Lung (tissue), 16 donors: ENCODE data around the gene TFDP2. TPM values are rescaled to one million over a fixed set of nuclear protein-coding genes. Genes with fewer than 3 reads are reported as not detected.

Experiments used
- ATAC-seq: fragments of 200-7000 bp; cut with Tn5 transposase; one replicate; pipeline ENCODE4 v1.9.1; 2020; ENCODE audit warnings: moderate number of reproducible peaks; ENCODE audit not compliant: insufficient read depth, low FRiP score
- DNase-seq, 3 donors: peaks; one replicate each; pipeline ENCODE4 v3.0.0-alpha.2; 2013 to 2017
- H3K27ac ChIP-seq, 2 donors: one replicate each; pipeline ENCODE4 v1.5.1; 2013; ENCODE audit warnings: mild to moderate bottlenecking in 2 of 2, moderate library complexity in 2 of 2, control low read depth in 1 of 2, inconsistent platforms in 1 of 2, low read depth in 1 of 2, low read length in 1 of 2
- H3K27me3 ChIP-seq, 3 donors: one replicate each; pipeline ENCODE4 v1.5.1; 2013; ENCODE audit warnings: low read length in 2 of 3; ENCODE audit not compliant: control insufficient read depth in 3 of 3, insufficient read depth in 3 of 3
- H3K36me3 ChIP-seq, 4 donors: one replicate each; pipeline ENCODE4 v1.5.1; 2013; ENCODE audit warnings: low read length in 4 of 4, mild to moderate bottlenecking in 1 of 4, moderate library complexity in 1 of 4; ENCODE audit not compliant: control insufficient read depth in 4 of 4, insufficient read depth in 4 of 4
- H3K4me1 ChIP-seq, 5 donors: one replicate each; pipeline ENCODE4 v1.5.1; 2013; ENCODE audit warnings: low read length in 5 of 5, mild to moderate bottlenecking in 2 of 5, moderate library complexity in 1 of 5; ENCODE audit not compliant: control insufficient read depth in 5 of 5, insufficient read depth in 5 of 5
- H3K4me3 ChIP-seq: one replicate; pipeline ENCODE4 v1.5.1; 2013; ENCODE audit warnings: mild to moderate bottlenecking, control low read depth, moderate library complexity
- H3K9ac ChIP-seq, 2 donors: one replicate each; pipeline ENCODE4 v1.5.1; 2013; ENCODE audit warnings: low read length in 2 of 2, control low read depth in 1 of 2; ENCODE audit not compliant: insufficient read depth in 1 of 2
- H3K9me3 ChIP-seq, 4 donors: one replicate each; pipeline ENCODE4 v1.5.1; 2013; ENCODE audit warnings: low read length in 3 of 4, mild to moderate bottlenecking in 1 of 4, moderate library complexity in 1 of 4; ENCODE audit not compliant: control insufficient read depth in 4 of 4, insufficient read depth in 3 of 4
- CTCF ChIP-seq: IDR thresholded peaks from 2 replicates; pipeline ENCODE4 v1.5.1; 2012; ENCODE audit warnings: mild to moderate bottlenecking; ENCODE audit errors: control extremely low read depth, extremely low read depth
- whole genome bisulfite sequencing, 2 donors: extraction: QIAGEN DNeasy Blood & Tissue Kit; methylation state at CpG; one replicate each; pipeline ENCODE4 v1.1.7; 2013; 5-methylcytosine and 5-hydroxymethylcytosine counted together
- long read RNA-seq, 5 donors: transcript quantifications; one replicate each; lab custom pipeline, GENCODE V29; 2026
- polyA plus RNA-seq, 2 donors: library from polyadenylated mRNA; stranded (reverse); fragments of 200-250 nt; gene quantifications; one replicate each; pipeline ENCODE4 v1.2.1, GENCODE V29; 2013
- total RNA-seq, 2 donors: library from RNA; depleted of rRNA in 1 of 2; stranded (reverse); fragments of >200 nt in 1 of 2; gene quantifications; one replicate each; pipeline ENCODE4 v1.2.1, GENCODE V29; 2014 to 2021
- donor health status: control.
- donor health status: control.
- donor health status: Bipolar disorder and iron deficiency.
- donor health status: healthy.
- donor health status: DM: yes; HTN: yes; CAD: no.

Gene TFDP2, protein sequence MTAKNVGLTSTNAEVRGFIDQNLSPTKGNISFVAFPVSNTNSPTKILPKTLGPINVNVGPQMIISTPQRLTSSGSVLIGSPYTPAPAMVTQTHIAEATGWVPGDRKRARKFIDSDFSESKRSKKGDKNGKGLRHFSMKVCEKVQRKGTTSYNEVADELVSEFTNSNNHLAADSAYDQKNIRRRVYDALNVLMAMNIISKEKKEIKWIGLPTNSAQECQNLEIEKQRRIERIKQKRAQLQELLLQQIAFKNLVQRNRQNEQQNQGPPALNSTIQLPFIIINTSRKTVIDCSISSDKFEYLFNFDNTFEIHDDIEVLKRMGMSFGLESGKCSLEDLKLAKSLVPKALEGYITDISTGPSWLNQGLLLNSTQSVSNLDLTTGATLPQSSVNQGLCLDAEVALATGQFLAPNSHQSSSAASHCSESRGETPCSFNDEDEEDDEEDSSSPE
- total RNA-seq (10 to 100 TPM; 24.1 to 94.0 TPM), polyA plus RNA-seq (1 to 10 TPM; 8.4 to 9.9 TPM)
- long read RNA-seq, donor 1, full-length matches to known transcripts = 5 of 5 reads
- long read RNA-seq, donor 1, partial matches to known transcripts = 0 of 5 reads
- long read RNA-seq, donor 1, other reads (novel, unspliced or antisense) = 0 of 5 reads
- long read RNA-seq, donor 2, full-length matches to known transcripts = 1 of 1 reads
- long read RNA-seq, donor 2, partial matches to known transcripts = 0 of 1 reads
- long read RNA-seq, donor 2, other reads (novel, unspliced or antisense) = 0 of 1 reads
- long read RNA-seq, donor 3, partial matches to known transcripts = 0 of 2 reads
- long read RNA-seq, donor 3, other reads (novel, unspliced or antisense) = 0 of 2 reads
- long read RNA-seq, donor 4, partial matches to known transcripts = 0 of 1 reads
- long read RNA-seq, donor 4, other reads (novel, unspliced or antisense) = 0 of 1 reads
- long read RNA-seq, donor 5, partial matches to known transcripts = 0 of 3 reads
- long read RNA-seq, donor 5, other reads (novel, unspliced or antisense) = 0 of 3 reads

DNA sequence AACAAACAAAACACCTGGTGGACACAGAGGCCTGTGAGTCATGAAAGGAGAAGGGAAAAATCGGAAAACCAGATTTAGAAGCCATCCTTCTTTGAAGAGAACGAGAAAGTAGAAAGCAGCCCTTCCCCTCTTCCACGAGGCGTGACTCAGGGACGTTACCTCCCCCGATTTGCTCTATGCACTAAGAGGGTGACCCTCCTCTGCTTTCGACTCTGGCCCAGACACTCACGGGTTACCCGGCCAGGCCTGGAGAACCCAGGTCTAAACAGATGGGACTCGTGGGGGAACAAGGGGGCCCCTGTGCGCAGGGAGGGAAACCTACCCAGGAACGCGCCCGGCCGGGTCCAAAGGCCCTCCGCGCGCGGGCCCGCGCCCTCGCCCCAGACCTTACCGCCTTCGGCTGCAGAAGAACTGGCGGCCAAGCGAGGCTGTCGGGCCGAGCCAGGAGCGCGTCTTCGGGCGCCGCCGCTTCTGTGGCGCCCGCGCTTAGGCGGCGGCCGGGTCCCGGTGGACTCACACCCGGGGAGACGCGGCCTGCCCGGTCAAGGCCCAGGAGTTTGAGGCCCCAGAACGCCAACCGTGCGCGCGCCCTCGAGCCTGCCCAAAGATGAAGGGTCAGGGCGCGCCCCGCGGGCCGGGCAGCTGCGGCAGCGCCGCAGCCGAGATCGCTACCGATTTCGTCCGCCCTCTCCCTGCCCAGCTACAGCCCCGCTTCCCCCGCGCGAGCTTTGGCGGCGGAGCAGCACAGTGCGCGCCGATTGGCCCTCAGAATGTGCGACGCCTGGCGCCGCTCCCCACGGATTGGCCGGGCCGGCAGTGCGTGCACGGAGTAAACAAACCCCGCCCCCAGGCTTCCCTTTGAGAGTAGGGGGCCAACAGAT is at the start of gene TFDP2:
TSS of gene TFDP2 (minus strand) at position 753 of the 881 bp plus-strand sequence. CDS start 47,795 bp downstream, outside the sequence.
- DNase-seq = peak; percentile 96 to 97 (median 97)
- H3K4me3 ChIP-seq = peak within 1 kb of the TSS; percentile 84
- no peaks in the 10 kb centered on the region for H3K9me3 ChIP-seq
- H3K36me3 ChIP-seq = no peaks in the 10 kb centered on the region
- ATAC-seq = peak; percentile 100
- H3K4me1 ChIP-seq = peaks cover 0 to 18% (median 0%) of the 10 kb centered on the region in 5 donors
- H3K9ac ChIP-seq = peak within 1 kb of the TSS; percentile 46 to 67
- peak within 1 kb of the TSS; percentile 75 to 93 for H3K27ac ChIP-seq
- TF ChIP-seq CTCF = no peak
- H3K27me3 ChIP-seq = no peaks in the 10 kb centered on the region
- WGBS, 2 donors = 0 to 1% methylated on average over 68 to 83 of the region's 83 CpGs

GRCh38 chr3:142188846-142189245 is 39.5 kb upstream of the TFDP2 start:
- H3K27ac ChIP-seq = no peak overlapping the region
- peaks cover 4 to 8% (median 5%) of the 10 kb centered on the region in 4 donors for H3K36me3 ChIP-seq
- ATAC-seq (no peak), DNase-seq (no peak)
- peaks cover 0 to 4% (median 0%) of the 10 kb centered on the region in 5 donors for H3K4me1 ChIP-seq
- H3K27me3 ChIP-seq = no peaks in the 10 kb centered on the region
- no peak overlapping the region for H3K9ac ChIP-seq
- TF ChIP-seq CTCF = no peak
- no peak overlapping the region for H3K4me3 ChIP-seq
- H3K9me3 ChIP-seq = no peaks in the 10 kb centered on the region

- no peaks in the 10 kb centered on the region for H3K27me3 ChIP-seq
- H3K27ac ChIP-seq = no peak overlapping the region
- H3K9me3 ChIP-seq = no peaks in the 10 kb centered on the region
- peak; percentile 25 for TF ChIP-seq CTCF
- no peaks in the 10 kb centered on the region for H3K4me1 ChIP-seq
- no peak overlapping the region for H3K9ac ChIP-seq
- peak; percentile 21 to 35 (median 30) for DNase-seq
- no peak for ATAC-seq
- peaks cover 0 to 12% (median 7%) of the 10 kb centered on the region in 4 donors for H3K36me3 ChIP-seq
- no peak overlapping the region for H3K4me3 ChIP-seq
- WGBS, 2 donors = 93 to 96% methylated on average over 6 of the region's 6 CpGs
These were observed 31.5 kb upstream of the TFDP2 start for GRCh38 chr3:142180761-142181362.
